ENCODE results near the gene RND3.

RND3 gene

GRCh38 chr2:150482111-150482510 is 5.4 kb downstream of the RND3 start:
- no peak for TF ChIP-seq CTCF (IDR thresholded peaks at IDR 0.05; ENCODE audit: low read depth, low read length, missing control alignments)
- no peak for DNase-seq (ENCODE audit: extremely low read depth, low read depth)
- H3K4me3 ChIP-seq (replicated peaks; ENCODE audit: low read depth, low read length): no peak overlapping the region

- no peak for DNase-seq (ENCODE audit: extremely low read depth, low read depth)
- peak overlapping the region; percentile 19 for H3K4me3 ChIP-seq (replicated peaks; ENCODE audit: low read depth, low read length)
Observed at GRCh38 chr2:150480971-150481830, 6.3 kb downstream of the RND3 start.

GRCh38 chr2:150480241-150480640 is 7.2 kb downstream of the RND3 start:
- peak overlapping the region; percentile 19 for H3K4me3 ChIP-seq (replicated peaks; ENCODE audit: low read depth, low read length)
- DNase-seq (ENCODE audit: extremely low read depth, low read depth): no peak
- TF ChIP-seq CTCF (IDR thresholded peaks at IDR 0.05; ENCODE audit: low read depth, low read length, missing control alignments): no peak

More at GRCh38 chr2:150480971-150481830, 6.3 kb downstream of the RND3 start:
- TF ChIP-seq CTCF (IDR thresholded peaks at IDR 0.05; ENCODE audit: low read depth, low read length, missing control alignments): no peak

- DNase-seq (ENCODE audit: extremely low read depth, low read depth): no peak
- TF ChIP-seq CTCF (IDR thresholded peaks at IDR 0.05; ENCODE audit: low read depth, low read length, missing control alignments): no peak
- peak overlapping the region; percentile 23 for H3K4me3 ChIP-seq (replicated peaks; ENCODE audit: low read depth, low read length)
Observed at GRCh38 chr2:150479075-150479915, 8.2 kb downstream of the RND3 start.

GRCh38 chr2:150478200-150478974 is 9.1 kb downstream of the RND3 start:
- H3K4me3 ChIP-seq (replicated peaks; ENCODE audit: low read depth, low read length): peak overlapping the region; percentile 23
- DNase-seq (ENCODE audit: extremely low read depth, low read depth): no peak
- TF ChIP-seq CTCF (IDR thresholded peaks at IDR 0.05; ENCODE audit: low read depth, low read length, missing control alignments): no peak

GRCh38 chr2:150477347-150477746 is 10.1 kb downstream of the RND3 start:
- TF ChIP-seq CTCF (IDR thresholded peaks at IDR 0.05; ENCODE audit: low read depth, low read length, missing control alignments): no peak
- H3K4me3 ChIP-seq (replicated peaks; ENCODE audit: low read depth, low read length): peak overlapping the region; percentile 12; the same call in 1 of the 2 replicates
- DNase-seq (ENCODE audit: extremely low read depth, low read depth): no peak
